Measurements from ENCODE around the gene IFI44.

The IFI44 gene

GRCh38 chr1:78687315-78687714 is 37.7 kb downstream of the IFI44 start:
- Histone ChIP-seq H3K9me3 (ENCODE audit: low read length) (no peaks in the 10 kb centered on the region), H3K9ac (ENCODE audit: low read length) (no peak overlapping the region), H3K79me2 (ENCODE audit: insufficient read depth, low read length) (no peaks in the 10 kb centered on the region), H3K4me3 (ENCODE audit: low read depth, low read length, poor library complexity, severe bottlenecking) (no peak overlapping the region), H3K27me3 (ENCODE audit: insufficient read depth, low read length) (no peaks in the 10 kb centered on the region), H3F3A (ENCODE audit: insufficient read depth, low read length) (no peaks in the 10 kb centered on the region), H3K4me2 (ENCODE audit: low read length) (no peak overlapping the region), H3K36me3 (ENCODE audit: insufficient read depth, low read length) (no peaks in the 10 kb centered on the region), H3K4me1 (ENCODE audit: insufficient read depth, low read length, severe bottlenecking) (no peaks in the 10 kb centered on the region), H3K27ac (ENCODE audit: low read depth, low read length, poor library complexity, severe bottlenecking) (no peak overlapping the region), H3K9me2 (ENCODE audit: low read depth, low read length) (no peaks in the 10 kb centered on the region), H2AFZ (ENCODE audit: low read length) (no peak overlapping the region), H4K20me1 (ENCODE audit: insufficient read depth, low read length) (no peaks in the 10 kb centered on the region)
- TF ChIP-seq EZH2 (IDR thresholded peaks at IDR 0.05; ENCODE audit: borderline replicate concordance, low read length) = no peak
- TF ChIP-seq CTCF (IDR thresholded peaks at IDR 0.05; ENCODE audit: low read length) = no peak

- H3K9me3 ChIP-seq (ENCODE audit: low read length) = no peaks in the 10 kb centered on the region
- no peak overlapping the region for H3K27ac ChIP-seq (ENCODE audit: low read depth, low read length, poor library complexity, severe bottlenecking)
- no peaks in the 10 kb centered on the region for H3F3A ChIP-seq (ENCODE audit: insufficient read depth, low read length)
- TF ChIP-seq EZH2 (IDR thresholded peaks at IDR 0.05; ENCODE audit: borderline replicate concordance, low read length) = no peak
- no peak for TF ChIP-seq CTCF (IDR thresholded peaks at IDR 0.05; ENCODE audit: low read length)
- no peak overlapping the region for H3K4me3 ChIP-seq (ENCODE audit: low read depth, low read length, poor library complexity, severe bottlenecking)
- H3K27me3 ChIP-seq (ENCODE audit: insufficient read depth, low read length) = no peaks in the 10 kb centered on the region
- no peaks in the 10 kb centered on the region for H3K79me2 ChIP-seq (ENCODE audit: insufficient read depth, low read length)
- no peak overlapping the region for H2AFZ ChIP-seq (ENCODE audit: low read length)
- H4K20me1 ChIP-seq (ENCODE audit: insufficient read depth, low read length) = no peaks in the 10 kb centered on the region
- H3K9me2 ChIP-seq (ENCODE audit: low read depth, low read length) = no peaks in the 10 kb centered on the region
- no peak overlapping the region for H3K9ac ChIP-seq (ENCODE audit: low read length)
- H3K4me2 ChIP-seq (ENCODE audit: low read length) = no peak overlapping the region
- no peaks in the 10 kb centered on the region for H3K36me3 ChIP-seq (ENCODE audit: insufficient read depth, low read length)
- no peaks in the 10 kb centered on the region for H3K4me1 ChIP-seq (ENCODE audit: insufficient read depth, low read length, severe bottlenecking)
Observed at GRCh38 chr1:78687914-78688313, 38.3 kb downstream of the IFI44 start.

- Histone ChIP-seq H3K36me3 (ENCODE audit: insufficient read depth, low read length) (no peaks in the 10 kb centered on the region), H3K9ac (ENCODE audit: low read length) (no peak overlapping the region), H4K20me1 (ENCODE audit: insufficient read depth, low read length) (no peaks in the 10 kb centered on the region), H3K4me3 (ENCODE audit: low read depth, low read length, poor library complexity, severe bottlenecking) (no peak overlapping the region), H2AFZ (ENCODE audit: low read length) (no peak overlapping the region), H3K79me2 (ENCODE audit: insufficient read depth, low read length) (no peaks in the 10 kb centered on the region), H3K27ac (ENCODE audit: low read depth, low read length, poor library complexity, severe bottlenecking) (no peak overlapping the region), H3F3A (ENCODE audit: insufficient read depth, low read length) (no peaks in the 10 kb centered on the region), H3K4me2 (ENCODE audit: low read length) (no peak overlapping the region), H3K9me3 (ENCODE audit: low read length) (no peaks in the 10 kb centered on the region), H3K4me1 (ENCODE audit: insufficient read depth, low read length, severe bottlenecking) (no peaks in the 10 kb centered on the region), H3K27me3 (ENCODE audit: insufficient read depth, low read length) (no peaks in the 10 kb centered on the region), H3K9me2 (ENCODE audit: low read depth, low read length) (no peaks in the 10 kb centered on the region)
- TF ChIP-seq EZH2 (IDR thresholded peaks at IDR 0.05; ENCODE audit: borderline replicate concordance, low read length) = no peak
- TF ChIP-seq CTCF (IDR thresholded peaks at IDR 0.05; ENCODE audit: low read length) = no peak
Observed at GRCh38 chr1:78688697-78689096, 39.1 kb downstream of the IFI44 start.
